Neural cell (in vitro differentiated cells): ENCODE results near the gene ELP4.

Source experiments
- RAD21 ChIP-seq: fragments of 450-650 bp; conservative IDR thresholded peaks from 2 replicates; pipeline ENCODE4 v1.6.1; 2014; ENCODE audit warnings: antibody characterized with exemption, mild to moderate bottlenecking, moderate library complexity
- REST ChIP-seq: IDR thresholded peaks from 2 replicates; pipeline ENCODE4 v1.6.1; 2012; ENCODE audit warnings: borderline replicate concordance

- no peak for TF ChIP-seq RAD21
- no peak for TF ChIP-seq REST
Observed at GRCh38 chr11:31480930-31481329, 28.6 kb upstream of the ELP4 start.
